Fibroblast of pulmonary artery (primary cell): ENCODE data around the gene FBXO24.

Experiments
- DNase-seq: peaks from one replicate; pipeline ENCODE4 v3.0.0-alpha.2; 2010; ENCODE audit warnings: low read depth
- H3K4me3 ChIP-seq: replicated peaks from 2 replicates; pipeline ENCODE4 v1.5.1; 2011; ENCODE audit warnings: low read depth, mild to moderate bottlenecking, control low read depth, low read length, moderate library complexity
- TF ChIP-seq, protein P1 (sequence below): IDR thresholded peaks from 2 replicates; pipeline ENCODE4 v1.5.1; 2011; ENCODE audit warnings: mild to moderate bottlenecking, control low read depth, low read length, inconsistent platforms; ENCODE audit errors: missing control alignments

FBXO24 gene

DNA sequence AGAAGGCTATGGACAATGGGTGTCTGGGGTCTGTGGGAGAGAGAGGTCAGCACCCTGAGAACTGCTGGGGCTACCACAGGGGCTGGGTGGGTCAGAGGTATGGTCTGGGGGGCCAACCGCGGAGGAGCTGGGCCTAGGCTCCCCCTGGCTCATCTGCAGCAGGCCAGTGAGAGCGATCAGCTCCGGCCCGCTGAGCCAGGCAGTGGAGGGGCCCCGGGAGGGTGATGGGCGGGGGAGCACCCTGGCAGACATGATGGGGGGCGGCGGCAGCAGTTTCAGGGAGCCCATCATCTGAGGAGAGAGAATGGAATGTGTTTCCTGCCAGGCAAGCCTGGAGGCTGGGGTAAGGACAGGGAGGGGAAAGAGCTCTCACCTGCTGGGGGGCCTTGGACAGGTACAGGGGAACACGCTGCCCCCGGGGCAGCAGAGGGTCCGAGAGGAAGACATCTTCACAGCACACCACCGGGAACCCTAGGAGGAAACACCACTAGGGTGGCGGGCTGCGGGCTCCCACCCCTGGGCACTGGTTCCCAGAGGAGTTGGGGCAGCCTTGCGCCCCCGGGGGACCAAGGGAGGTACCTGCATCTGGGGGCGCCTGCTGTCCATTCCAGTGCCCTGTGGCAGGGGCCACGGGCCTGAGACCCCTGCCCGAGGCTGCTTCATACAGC is 13.7 kb upstream of the FBXO24 start:
- TF ChIP-seq, protein P1, sequence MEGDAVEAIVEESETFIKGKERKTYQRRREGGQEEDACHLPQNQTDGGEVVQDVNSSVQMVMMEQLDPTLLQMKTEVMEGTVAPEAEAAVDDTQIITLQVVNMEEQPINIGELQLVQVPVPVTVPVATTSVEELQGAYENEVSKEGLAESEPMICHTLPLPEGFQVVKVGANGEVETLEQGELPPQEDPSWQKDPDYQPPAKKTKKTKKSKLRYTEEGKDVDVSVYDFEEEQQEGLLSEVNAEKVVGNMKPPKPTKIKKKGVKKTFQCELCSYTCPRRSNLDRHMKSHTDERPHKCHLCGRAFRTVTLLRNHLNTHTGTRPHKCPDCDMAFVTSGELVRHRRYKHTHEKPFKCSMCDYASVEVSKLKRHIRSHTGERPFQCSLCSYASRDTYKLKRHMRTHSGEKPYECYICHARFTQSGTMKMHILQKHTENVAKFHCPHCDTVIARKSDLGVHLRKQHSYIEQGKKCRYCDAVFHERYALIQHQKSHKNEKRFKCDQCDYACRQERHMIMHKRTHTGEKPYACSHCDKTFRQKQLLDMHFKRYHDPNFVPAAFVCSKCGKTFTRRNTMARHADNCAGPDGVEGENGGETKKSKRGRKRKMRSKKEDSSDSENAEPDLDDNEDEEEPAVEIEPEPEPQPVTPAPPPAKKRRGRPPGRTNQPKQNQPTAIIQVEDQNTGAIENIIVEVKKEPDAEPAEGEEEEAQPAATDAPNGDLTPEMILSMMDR: no peak
- DNase-seq: no peak
- H3K4me3 ChIP-seq: no peak overlapping the region

GRCh38 chr7:100572949-100573675 is 13.0 kb upstream of the FBXO24 start:
- TF ChIP-seq, protein P1: no peak
- DNase-seq: no peak
- no peak overlapping the region for H3K4me3 ChIP-seq

DNA sequence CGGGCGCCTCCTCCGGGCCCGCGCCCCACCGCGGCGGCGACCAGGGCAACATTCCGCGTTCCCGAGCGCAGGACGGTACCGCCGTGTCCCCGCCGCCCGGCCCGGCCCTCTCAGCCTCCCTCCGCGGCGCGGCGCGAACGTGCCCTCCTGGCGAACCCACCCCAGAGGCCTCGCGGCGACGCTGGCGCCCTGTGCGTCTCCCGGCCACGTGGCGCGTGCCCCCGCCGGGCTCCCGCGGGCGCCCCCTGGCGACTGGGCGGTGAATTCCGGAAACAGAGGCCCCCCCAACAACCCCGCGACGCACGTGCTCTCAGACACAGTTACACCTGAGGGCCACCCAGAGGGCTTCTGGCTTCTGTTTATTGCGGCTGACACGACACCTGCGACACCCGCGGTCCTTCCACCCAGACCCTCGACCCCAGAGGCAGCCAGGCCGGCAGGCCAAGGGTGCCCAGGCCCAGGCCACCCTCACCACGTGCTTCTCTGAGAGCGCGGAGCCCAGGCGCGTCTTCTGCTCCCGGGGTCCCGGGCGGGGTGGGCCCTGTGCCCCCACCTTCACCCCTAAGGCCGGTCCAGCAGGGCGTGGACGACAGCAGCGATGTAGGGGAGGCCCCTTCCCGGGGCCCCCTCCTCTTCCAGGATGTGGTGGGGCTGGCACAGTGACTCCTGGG is 12.3 kb upstream of the FBXO24 start, which contains the start of gene SAP25:
TSS of gene SAP25 (minus strand) at position 210 of the 671 bp plus-strand sequence. CDS start at position 52, 158 bp downstream.
- TF ChIP-seq, protein P1: no peak
- no peak within 1 kb of the TSS for H3K4me3 ChIP-seq
- no peak for DNase-seq

DNA sequence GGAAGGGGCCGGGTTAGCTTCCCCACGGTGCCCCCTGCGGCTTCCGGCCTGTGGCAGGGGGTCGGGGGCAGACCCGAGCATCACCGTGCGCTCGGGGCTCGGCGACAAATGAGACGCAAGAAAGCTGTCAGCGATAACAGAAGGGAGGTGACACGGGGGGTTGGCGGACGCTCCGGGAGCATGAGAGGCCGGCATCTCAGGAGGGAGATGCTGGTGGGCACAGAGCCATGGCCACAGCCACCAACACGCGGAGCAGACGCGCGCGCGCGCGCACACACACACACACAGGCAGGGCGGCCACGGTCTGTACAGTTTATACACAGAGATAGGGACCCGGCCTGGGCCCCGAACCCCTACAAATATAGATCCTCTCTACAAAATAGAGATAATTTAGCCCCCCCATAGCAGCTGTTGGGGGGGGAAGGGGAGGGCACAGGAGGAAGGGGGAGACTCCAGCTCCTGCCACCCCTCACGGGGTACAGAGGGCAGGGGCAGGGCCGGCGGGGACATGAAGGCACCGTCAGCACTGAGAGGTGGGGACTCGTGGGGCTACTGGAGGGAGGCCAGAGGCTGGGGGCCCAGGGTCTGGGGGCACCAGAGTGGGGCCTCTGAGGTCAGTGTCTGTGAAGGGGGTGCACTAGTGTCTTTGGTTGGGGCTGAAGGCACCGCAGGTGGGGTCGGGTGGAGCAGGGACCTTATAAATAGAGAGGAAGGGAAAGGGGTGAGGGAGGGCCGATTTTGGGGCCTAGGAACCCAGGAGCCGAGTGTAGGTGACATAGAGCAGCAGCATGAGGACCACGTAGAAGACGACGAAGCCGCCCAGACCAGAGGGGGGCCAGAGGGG is 11.5 kb upstream of the FBXO24 start:
- TF ChIP-seq, protein P1: no peak
- H3K4me3 ChIP-seq: no peak overlapping the region
- DNase-seq: no peak

GRCh38 chr7:100575206-100575631 is 10.9 kb upstream of the FBXO24 start:
- TF ChIP-seq, protein P1: no peak
- no peak for DNase-seq
- H3K4me3 ChIP-seq: no peak overlapping the region

DNA sequence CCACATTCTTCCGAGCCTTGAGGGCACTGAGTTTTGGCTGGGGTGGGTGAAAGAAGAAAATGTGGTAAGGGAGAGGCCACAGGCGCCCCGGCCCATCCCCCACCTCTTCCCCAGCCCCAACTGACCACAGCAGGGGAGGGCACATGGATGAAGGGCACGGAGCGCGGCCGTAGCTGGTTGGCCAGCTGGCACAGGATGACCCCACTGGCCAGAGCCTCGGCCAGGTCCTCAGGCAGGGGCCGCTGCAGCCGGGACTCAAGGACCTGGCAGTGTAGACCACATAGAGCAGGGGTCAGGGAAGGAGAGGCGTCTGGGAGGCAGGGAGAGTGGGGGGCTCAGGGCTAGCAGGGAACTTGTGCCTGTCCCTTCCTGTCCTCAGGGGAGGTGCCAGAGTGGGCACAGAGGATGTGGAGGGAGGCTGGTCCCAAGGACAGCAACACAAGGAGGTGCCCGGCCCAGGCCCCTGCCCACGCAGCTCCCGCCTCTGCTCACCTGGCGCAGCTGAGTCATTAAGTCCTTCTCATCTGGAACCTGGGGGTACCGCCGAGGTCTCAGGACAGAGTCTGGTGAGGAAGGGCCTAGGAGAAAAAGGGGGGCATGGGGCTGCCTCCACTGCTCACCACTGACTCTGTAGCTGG is 10.3 kb upstream of the FBXO24 start:
- DNase-seq: no peak
- no peak overlapping the region for H3K4me3 ChIP-seq
- TF ChIP-seq, protein P1: no peak
